ENCODE measurements around the gene A4GNT.

A4GNT gene

DNA sequence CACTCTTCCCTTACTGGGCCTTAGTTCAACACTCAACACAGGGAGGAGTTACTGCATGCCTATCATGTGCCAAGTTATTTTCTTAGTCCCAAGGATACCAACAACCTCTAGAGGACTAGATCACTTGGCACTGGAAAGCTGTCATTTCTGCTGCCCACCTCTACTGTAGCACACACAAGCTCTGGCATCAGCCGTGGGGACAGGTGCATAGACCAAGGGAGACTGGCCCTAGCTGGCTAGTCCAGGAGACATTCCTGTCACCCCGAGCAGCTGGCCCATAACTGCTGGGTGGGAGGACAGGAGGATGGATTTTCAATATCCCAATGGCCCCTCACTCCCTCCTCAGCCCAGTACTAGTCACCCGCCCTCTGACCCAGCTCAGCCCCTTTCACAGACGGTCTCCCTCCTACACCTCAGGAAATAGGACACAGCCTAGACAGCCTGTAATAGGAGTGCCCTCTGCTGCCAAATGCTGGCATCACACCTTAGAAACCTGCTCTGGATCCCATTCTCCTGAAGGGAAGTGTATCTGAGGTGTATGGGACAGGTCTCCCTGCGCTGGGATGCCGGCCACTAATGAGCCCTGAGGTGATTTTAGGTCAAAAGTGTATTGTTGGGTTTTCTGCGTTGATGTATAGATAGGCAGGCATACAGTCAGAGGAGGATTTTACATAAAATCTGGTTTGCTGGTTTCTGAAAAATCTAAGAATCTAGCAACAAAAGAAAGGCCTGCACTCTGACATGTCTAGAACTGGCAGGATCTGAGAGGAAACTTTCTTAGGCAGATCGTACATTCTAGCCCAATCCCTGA is 13.4 kb downstream of the A4GNT start (continued):
- TF ChIP-seq ZBTB20 (tag by site-specific recombination; IDR thresholded peaks at IDR 0.05) (no peak), KLF10 (tag by site-specific recombination; IDR thresholded peaks at IDR 0.05) (0 out of 2 replicates have a peak, but pooled peaks have one; percentile 8), ZNF2 (tag by site-specific recombination; IDR thresholded peaks at IDR 0.05) (no peak), ZNF223 (tag by site-specific recombination; IDR thresholded peaks at IDR 0.05) (no peak), ZNF626 (tag by site-specific recombination; IDR thresholded peaks at IDR 0.05) (no peak), ZFP69B (tag by site-specific recombination; IDR thresholded peaks at IDR 0.05) (no peak), SP2 (tag by site-specific recombination; IDR thresholded peaks at IDR 0.05) (no peak), ZSCAN30 (tag by site-specific recombination; IDR thresholded peaks at IDR 0.05) (no peak), ZNF843 (tag by site-specific recombination; IDR thresholded peaks at IDR 0.05) (no peak), ZNF654 (tag by site-specific recombination; IDR thresholded peaks at IDR 0.05; ENCODE audit: low read depth) (peak; percentile 81), ZFP41 (tag by site-specific recombination; IDR thresholded peaks at IDR 0.05; ENCODE audit: borderline replicate concordance) (no peak), REPIN1 (tag by site-specific recombination; IDR thresholded peaks at IDR 0.05; ENCODE audit: low read depth) (no peak), ZFP3 (tag by site-specific recombination; IDR thresholded peaks at IDR 0.05; ENCODE audit: low read depth) (no peak)

DNA sequence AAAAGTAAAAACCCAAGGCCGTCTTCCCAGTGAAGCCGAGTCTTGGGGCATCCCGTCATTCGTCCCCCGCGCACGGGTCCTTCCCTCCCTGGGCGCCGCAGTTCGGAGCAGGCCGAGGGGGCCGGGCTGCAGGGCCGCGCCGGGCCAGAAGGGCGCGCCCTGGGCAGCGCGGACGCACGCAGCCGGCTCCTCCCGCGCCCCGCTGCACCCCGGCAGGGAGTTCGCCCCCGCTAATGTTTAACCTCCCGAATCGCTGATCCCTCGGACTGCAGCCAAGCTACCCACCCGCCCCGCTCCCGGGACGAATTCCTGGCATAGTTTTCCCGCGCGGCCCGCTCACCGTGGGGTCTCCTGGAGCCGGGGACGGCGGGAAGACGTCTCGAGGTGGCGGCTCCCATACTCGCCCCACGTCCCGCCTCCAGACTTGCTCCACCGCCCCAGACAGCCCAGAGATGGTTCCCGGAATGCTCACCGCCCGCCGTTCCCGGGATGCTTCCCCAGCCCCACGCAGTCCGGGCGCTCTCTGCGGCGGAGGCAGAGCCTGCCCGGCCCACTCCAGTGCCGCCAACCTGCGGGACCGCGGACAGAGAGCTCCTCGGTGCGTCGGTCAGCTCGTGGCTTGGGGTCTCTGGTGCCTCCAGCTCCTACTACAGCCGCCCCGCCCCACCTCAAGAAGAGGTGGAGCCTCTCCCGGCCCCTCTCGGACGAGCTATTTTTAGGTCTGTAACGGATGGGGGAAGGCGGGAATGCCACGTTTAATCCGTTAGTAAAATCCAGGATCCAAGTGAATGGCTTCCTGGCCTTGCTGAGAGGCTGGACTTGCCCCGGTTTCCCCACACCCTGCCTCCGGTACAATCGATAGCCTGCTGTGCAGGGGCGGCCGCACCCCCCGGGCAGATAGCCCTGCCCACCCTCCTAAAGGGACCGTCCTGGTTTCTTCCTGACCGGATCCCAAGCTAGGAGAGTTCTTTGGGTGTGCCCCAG is 16.9 kb downstream of the A4GNT start, which contains the start of gene DZIP1L:
TSS of gene DZIP1L (minus strand) at position 621 of the 984 bp plus-strand sequence. CDS start 11,637 bp downstream, outside the sequence.
- Histone ChIP-seq H3K9me3 (ENCODE audit: control insufficient read depth, insufficient read depth, low read depth, low read length) (no peaks in the 10 kb centered on the region), H3K4me3 (ENCODE audit: low read depth, low read length) (peak within 1 kb of the TSS; percentile 86), H3K4me1 (ENCODE audit: control insufficient read depth, insufficient read depth, low read length) (no peaks in the 10 kb centered on the region), H3K36me3 (ENCODE audit: control insufficient read depth in 2 of 2, insufficient read depth in 1 of 2, low read length in 2 of 2) (peaks cover 0 to 16% of the 10 kb centered on the region in 2 experiments; a peak in 1 of 3 replicates), H3K27ac (ENCODE audit: extremely low read depth, low read depth, low read length) (peak within 1 kb of the TSS; percentile 68)
- CTCF ChIA-PET: interaction anchor here (0.6 to 2.2 kb wide), 11 partner anchors 8 to 816 kb away, joined by 3 to 16 read pairs (median 3); no protein-coding TSS in a partner anchor
- POLR2A ChIA-PET: interaction anchor here (0.6 to 1.7 kb wide), 8 partner anchors 9 to 231 kb away, joined by 3 to 13 read pairs (median 5); partner anchors contain the start of gene DBR1
- TF ChIP-seq ZNF660 (tag by site-specific recombination; IDR thresholded peaks at IDR 0.05): 0 out of 2 replicates have a peak, but pooled peaks have one; percentile 48
- TF ChIP-seq ZNF132 (tag by site-specific recombination; IDR thresholded peaks at IDR 0.05; ENCODE audit: borderline replicate concordance): no peak
- TF ChIP-seq, protein P1, sequence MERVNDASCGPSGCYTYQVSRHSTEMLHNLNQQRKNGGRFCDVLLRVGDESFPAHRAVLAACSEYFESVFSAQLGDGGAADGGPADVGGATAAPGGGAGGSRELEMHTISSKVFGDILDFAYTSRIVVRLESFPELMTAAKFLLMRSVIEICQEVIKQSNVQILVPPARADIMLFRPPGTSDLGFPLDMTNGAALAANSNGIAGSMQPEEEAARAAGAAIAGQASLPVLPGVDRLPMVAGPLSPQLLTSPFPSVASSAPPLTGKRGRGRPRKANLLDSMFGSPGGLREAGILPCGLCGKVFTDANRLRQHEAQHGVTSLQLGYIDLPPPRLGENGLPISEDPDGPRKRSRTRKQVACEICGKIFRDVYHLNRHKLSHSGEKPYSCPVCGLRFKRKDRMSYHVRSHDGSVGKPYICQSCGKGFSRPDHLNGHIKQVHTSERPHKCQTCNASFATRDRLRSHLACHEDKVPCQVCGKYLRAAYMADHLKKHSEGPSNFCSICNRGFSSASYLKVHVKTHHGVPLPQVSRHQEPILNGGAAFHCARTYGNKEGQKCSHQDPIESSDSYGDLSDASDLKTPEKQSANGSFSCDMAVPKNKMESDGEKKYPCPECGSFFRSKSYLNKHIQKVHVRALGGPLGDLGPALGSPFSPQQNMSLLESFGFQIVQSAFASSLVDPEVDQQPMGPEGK (tag by site-specific recombination; IDR thresholded peaks at IDR 0.05): 0 out of 2 replicates have a peak, but pooled peaks have one; percentile 48
- TF ChIP-seq ZEB2 (tag by site-specific recombination; IDR thresholded peaks at IDR 0.05): peak; percentile 70; the same call in 1 of the 2 replicates
- TF ChIP-seq GLIS2 (tag by site-specific recombination; IDR thresholded peaks at IDR 0.05): peak; percentile 85; the same call in 1 of the 2 replicates
- TF ChIP-seq ZBTB21 (tag by site-specific recombination; IDR thresholded peaks at IDR 0.05): no peak
- TF ChIP-seq SP7 (tag by site-specific recombination; IDR thresholded peaks at IDR 0.05): 0 out of 2 replicates have a peak, but pooled peaks have one; percentile 35
- peak; percentile 54; the same call in 1 of the 2 replicates for TF ChIP-seq ZNF2 (tag by site-specific recombination; IDR thresholded peaks at IDR 0.05)
- 0 out of 2 replicates have a peak, but pooled peaks have one; percentile 30 for TF ChIP-seq ZBTB8A (tag by site-specific recombination; IDR thresholded peaks at IDR 0.05)
- peak; percentile 82 for TF ChIP-seq ZFHX2 (tag by site-specific recombination; conservative IDR thresholded peaks at IDR 0.05)
- no peak for TF ChIP-seq WT1 (tag by site-specific recombination; IDR thresholded peaks at IDR 0.05)
- TF ChIP-seq ZNF184 (tag by site-specific recombination; IDR thresholded peaks at IDR 0.05): 0 out of 2 replicates have a peak, but pooled peaks have one; percentile 13
- peak; percentile 61 for TF ChIP-seq ZNF335 (tag by site-specific recombination; conservative IDR thresholded peaks at IDR 0.05)
- no peak for TF ChIP-seq ZNF174 (tag by site-specific recombination; IDR thresholded peaks at IDR 0.05)
- TF ChIP-seq ZNF600 (tag by site-specific recombination; IDR thresholded peaks at IDR 0.05): peak; percentile 31; the same call in 1 of the 2 replicates
- TF ChIP-seq KLF1 (tag by site-specific recombination; IDR thresholded peaks at IDR 0.05): 0 out of 2 replicates have a peak, but pooled peaks have one; percentile 52
- no peak for TF ChIP-seq FEZF1 (tag by site-specific recombination; IDR thresholded peaks at IDR 0.05)
- TF ChIP-seq, protein P2, sequence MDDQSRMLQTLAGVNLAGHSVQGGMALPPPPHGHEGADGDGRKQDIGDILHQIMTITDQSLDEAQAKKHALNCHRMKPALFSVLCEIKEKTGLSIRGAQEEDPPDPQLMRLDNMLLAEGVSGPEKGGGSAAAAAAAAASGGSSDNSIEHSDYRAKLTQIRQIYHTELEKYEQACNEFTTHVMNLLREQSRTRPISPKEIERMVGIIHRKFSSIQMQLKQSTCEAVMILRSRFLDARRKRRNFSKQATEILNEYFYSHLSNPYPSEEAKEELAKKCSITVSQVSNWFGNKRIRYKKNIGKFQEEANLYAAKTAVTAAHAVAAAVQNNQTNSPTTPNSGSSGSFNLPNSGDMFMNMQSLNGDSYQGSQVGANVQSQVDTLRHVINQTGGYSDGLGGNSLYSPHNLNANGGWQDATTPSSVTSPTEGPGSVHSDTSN (CRISPR knock-in tag; IDR thresholded peaks at IDR 0.05): 0 out of 2 replicates have a peak, but pooled peaks have one; percentile 0
- TF ChIP-seq ZNF473 (tag by site-specific recombination; IDR thresholded peaks at IDR 0.05): no peak
- peak; percentile 63 for TF ChIP-seq SP2 (tag by site-specific recombination; IDR thresholded peaks at IDR 0.05)
